ENCODE data around the gene AMMECR1L.

Gene AMMECR1L

DNA sequence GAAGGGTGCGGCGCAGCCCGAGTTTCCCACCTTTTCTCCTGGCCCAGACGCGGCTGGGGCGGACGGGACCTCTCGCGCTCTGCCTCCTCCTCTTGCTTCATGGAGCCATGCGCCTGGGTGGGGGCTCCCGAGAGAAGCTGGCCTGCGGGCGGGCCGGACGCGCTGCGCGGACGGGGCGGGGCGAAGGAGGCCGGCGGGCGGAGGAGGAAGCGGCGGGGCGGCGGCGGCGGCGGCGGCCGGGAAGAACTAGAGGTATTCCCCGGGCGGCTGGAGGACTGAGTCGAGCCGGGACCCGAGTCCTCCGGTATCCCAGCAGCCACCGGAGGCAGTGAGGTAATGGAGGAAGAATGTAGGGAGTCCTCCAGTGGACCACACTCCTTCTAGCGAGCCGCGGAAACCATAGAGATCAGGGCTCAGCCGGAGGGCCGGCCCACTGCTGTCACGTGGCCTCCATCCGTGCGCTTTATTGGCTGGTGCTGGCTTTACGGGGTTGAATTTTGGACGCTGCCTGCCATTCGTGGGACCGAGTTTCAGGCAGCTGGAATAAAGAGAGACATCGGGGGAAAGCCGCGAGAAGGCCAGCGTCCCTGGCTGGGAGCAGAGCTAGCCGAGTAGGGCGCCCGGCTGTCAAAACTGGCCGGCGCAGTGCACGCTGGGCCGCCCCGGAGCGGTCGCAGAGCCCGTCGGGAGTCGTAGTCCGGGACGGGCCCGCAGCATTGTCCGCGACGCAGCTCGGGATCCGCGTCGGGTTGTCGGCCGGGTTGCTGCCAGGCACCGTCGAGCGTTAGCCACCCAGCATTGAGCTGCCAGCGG, at the start of gene AMMECR1L:
Gene AMMECR1L, minus strand, starts transcription at position 177 of the 813 bp plus-strand sequence. CDS start 11,722 bp downstream, outside the sequence.
- DNase-seq (ENCODE audit: low read depth in 2 of 2): peak; percentile 68 to 71
- H3K4me3 ChIP-seq (replicated peaks in 1 of 2; ENCODE audit: low read depth in 2 of 2, low read length in 2 of 2): peak within 1 kb of the TSS; percentile 57 to 61

DNA sequence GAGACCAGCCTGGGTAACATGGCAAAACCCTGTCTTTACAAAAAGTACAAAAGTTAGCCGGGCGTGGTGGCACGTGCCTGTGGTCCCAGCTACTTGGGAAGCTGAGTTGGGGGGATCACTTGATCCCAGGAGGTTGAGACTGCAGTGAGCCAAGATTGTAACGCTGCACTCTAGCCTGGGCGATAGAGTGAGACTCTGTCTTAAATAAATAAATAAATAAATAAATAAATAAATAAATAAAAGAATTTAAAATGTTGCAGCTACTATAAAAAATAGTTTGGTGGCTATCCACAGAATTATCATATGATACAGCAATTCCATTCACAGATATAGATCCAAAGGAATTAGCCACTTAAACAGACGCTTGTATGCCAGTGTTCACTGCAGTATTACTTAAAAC, 49.6 kb upstream of the AMMECR1L start:
- no peak for TF ChIP-seq CTCF (IDR thresholded peaks at IDR 0.05; ENCODE audit: low read depth, low read length)

GRCh38 chr2:127932199-127932876, 46.6 kb upstream of the AMMECR1L start:
- peak; percentile 36 to 76 for DNase-seq (ENCODE audit: low read depth in 2 of 2)
- no peak for TF ChIP-seq CTCF (IDR thresholded peaks at IDR 0.05; ENCODE audit: low read depth, low read length)
- no peak overlapping the region for H3K4me3 ChIP-seq (replicated peaks in 1 of 2; ENCODE audit: low read depth in 2 of 2, low read length in 2 of 2)

More for the DNA sequence above, 49.6 kb upstream of the AMMECR1L start:
- H3K4me3 ChIP-seq (replicated peaks in 1 of 2; ENCODE audit: low read depth in 2 of 2, low read length in 2 of 2): no peak overlapping the region
- no peak for DNase-seq (ENCODE audit: low read depth in 2 of 2)

DNA sequence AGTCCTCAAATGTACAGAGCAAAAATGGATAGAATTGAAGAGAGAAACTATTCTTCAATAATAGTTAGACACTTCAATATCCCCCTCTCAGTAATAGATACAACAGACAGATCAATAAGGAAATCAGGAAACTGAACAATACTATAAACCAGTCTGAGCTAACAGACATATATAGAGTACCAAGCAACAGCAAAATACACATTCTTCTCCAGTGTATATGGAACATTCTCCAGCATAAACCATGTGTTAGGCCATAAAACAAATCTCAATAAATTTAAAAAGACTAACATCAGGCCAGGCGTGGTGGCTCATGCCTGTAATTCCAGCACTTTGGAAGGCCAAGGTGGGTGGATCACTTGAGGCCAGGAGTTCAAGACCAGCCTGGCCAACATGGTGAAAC, 43.7 kb upstream of the AMMECR1L start:
- no peak for TF ChIP-seq CTCF (IDR thresholded peaks at IDR 0.05; ENCODE audit: low read depth, low read length)
- no peak for DNase-seq (ENCODE audit: low read depth in 2 of 2)
- H3K4me3 ChIP-seq (replicated peaks in 1 of 2; ENCODE audit: low read depth in 2 of 2, low read length in 2 of 2): no peak overlapping the region

GRCh38 chr2:127927384-127927783, 41.6 kb upstream of the AMMECR1L start:
- no peak overlapping the region for H3K4me3 ChIP-seq (replicated peaks in 1 of 2; ENCODE audit: low read depth in 2 of 2, low read length in 2 of 2)
- TF ChIP-seq CTCF (IDR thresholded peaks at IDR 0.05; ENCODE audit: low read depth, low read length): no peak
- DNase-seq (ENCODE audit: low read depth in 2 of 2): no peak

- no peak overlapping the region for H3K4me3 ChIP-seq (replicated peaks in 1 of 2; ENCODE audit: low read depth in 2 of 2, low read length in 2 of 2)
- no peak for TF ChIP-seq CTCF (IDR thresholded peaks at IDR 0.05; ENCODE audit: low read depth, low read length)
- peak; percentile 5 to 45 for DNase-seq (ENCODE audit: low read depth in 2 of 2)
Measured at GRCh38 chr2:127917916-127918315, 32.2 kb upstream of the AMMECR1L start.

DNA sequence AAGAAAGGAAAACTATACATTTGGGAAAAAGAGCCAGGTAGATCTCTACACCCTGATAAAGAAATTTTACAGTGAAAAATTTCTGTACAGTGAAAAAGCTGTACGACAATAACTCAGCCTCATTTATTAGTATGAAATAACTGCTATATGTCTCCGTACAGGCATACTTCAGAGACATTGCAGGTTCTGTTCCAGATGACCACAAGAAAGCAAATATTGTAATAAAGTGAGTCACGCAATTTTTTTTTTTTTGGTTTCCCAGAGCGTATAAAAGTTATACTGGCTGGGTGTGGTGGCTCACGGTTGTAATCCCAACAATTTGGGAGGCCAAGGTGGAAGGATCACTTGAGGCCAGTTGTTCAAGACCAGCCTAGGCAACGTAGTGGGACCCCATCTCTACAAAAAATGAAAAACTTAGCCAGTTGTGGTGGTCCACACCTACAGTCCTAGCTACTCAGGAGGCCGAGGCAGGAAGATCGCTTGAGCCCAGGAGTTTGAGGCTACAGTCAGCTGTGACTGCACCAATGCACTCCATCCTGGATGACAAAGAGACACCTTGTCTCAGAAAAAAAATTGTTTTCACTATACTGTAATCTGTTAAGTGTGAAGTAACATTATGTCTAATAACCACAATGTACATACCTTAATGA, 28.2 kb upstream of the AMMECR1L start:
- TF ChIP-seq CTCF (IDR thresholded peaks at IDR 0.05; ENCODE audit: low read depth, low read length): no peak
- DNase-seq (ENCODE audit: low read depth in 2 of 2): peak in 1 of 2 donors; percentile 21
- no peak overlapping the region for H3K4me3 ChIP-seq (replicated peaks in 1 of 2; ENCODE audit: low read depth in 2 of 2, low read length in 2 of 2)
